Measurements from ENCODE around the gene VGLL3. TPM values are rescaled to one million over a fixed set of nuclear protein-coding genes. Genes with fewer than 3 reads are reported as not detected.
"Not testable (repeated sequence)": the region's sequence is repeated elsewhere in the genome, so short reads cannot be mapped to it uniquely, and the experiment has no call there.

The VGLL3 gene
- not detected in 2 replicates for total RNA-seq (2014; rRNA removed; shearing (Covaris generic))

DNA sequence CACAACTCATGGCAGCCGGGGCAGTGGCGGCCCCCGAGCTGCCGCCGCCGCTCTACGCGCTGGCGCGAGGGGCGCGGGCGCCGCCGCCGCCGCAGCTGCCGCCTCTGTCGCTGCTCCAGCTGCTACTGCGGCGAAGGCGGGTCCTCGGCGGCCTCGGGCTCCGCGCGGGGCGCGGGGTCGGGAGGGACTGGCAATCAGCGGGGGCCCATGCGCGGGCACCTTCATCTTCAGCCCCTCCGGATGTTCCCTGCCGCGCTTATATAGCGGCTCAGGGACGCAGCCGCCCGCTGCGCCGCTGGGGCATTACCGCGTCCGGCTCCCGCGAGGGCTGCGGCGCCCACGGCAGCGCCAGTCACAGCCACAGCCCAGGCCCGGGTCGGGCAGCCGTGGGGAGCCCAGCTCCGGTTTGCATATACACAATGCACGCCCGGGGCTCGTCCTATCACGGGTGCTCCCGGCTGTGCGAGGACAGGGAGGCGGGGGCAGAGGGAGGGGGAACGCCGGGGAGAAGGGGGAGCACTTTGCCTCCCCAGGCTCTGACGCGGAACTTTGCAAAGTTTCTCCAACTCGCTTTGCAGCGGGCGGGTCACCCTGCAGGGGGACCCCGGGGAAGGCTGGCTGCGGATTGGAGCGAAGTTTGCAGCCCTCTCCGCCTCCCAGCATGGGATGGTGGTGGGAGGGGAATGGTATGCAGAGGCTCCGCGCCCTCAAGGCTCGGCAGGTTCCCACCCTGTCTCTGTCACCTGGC is at the start of gene VGLL3:
TSS of gene VGLL3 (minus strand) at position 416 of the 748 bp plus-strand sequence. CDS start at position 10, 406 bp downstream.
- in situ Hi-C loops (cut with HindIII; ENCODE audit: low sequenced_read_pairs), result no loop called here
- DNase-seq (ENCODE audit: low spot score), result no peak

- no peak for DNase-seq (ENCODE audit: low spot score)
- in situ Hi-C loops (cut with HindIII; ENCODE audit: low sequenced_read_pairs), result no loop called here
Observed at GRCh38 chr3:87037652-87038051, 46.7 kb upstream of the VGLL3 start.

GRCh38 chr3:87036671-87037070 is 45.7 kb upstream of the VGLL3 start:
- in situ Hi-C loops (cut with HindIII; ENCODE audit: low sequenced_read_pairs), result no loop called here

GRCh38 chr3:87035339-87035738 is 44.4 kb upstream of the VGLL3 start:
- in situ Hi-C loops (cut with HindIII; ENCODE audit: low sequenced_read_pairs), result no loop called here
- DNase-seq (ENCODE audit: low spot score), result no peak

More at GRCh38 chr3:87036671-87037070, 45.7 kb upstream of the VGLL3 start:
- DNase-seq (ENCODE audit: low spot score), result no peak

DNA sequence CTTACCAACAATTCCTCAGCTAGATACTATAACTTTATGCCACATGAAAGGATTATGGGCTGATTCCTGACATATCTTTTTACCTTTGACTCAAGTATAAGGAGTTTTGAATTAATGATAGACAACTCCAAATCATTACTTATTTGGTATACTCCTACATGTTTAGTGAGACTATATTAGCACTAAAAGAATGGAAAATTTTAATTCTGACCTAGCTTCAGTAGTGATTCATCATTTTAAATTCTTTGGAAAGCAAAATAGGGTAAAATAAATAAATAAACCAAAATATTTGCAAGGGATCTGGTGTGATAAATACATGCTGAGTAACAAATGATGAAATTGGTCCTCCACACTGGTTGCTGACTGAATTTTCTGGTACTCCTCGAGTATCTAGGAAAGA is 42.3 kb upstream of the VGLL3 start:
- DNase-seq (ENCODE audit: low spot score), result no peak
- in situ Hi-C loops (cut with HindIII; ENCODE audit: low sequenced_read_pairs), result no loop called here

DNA sequence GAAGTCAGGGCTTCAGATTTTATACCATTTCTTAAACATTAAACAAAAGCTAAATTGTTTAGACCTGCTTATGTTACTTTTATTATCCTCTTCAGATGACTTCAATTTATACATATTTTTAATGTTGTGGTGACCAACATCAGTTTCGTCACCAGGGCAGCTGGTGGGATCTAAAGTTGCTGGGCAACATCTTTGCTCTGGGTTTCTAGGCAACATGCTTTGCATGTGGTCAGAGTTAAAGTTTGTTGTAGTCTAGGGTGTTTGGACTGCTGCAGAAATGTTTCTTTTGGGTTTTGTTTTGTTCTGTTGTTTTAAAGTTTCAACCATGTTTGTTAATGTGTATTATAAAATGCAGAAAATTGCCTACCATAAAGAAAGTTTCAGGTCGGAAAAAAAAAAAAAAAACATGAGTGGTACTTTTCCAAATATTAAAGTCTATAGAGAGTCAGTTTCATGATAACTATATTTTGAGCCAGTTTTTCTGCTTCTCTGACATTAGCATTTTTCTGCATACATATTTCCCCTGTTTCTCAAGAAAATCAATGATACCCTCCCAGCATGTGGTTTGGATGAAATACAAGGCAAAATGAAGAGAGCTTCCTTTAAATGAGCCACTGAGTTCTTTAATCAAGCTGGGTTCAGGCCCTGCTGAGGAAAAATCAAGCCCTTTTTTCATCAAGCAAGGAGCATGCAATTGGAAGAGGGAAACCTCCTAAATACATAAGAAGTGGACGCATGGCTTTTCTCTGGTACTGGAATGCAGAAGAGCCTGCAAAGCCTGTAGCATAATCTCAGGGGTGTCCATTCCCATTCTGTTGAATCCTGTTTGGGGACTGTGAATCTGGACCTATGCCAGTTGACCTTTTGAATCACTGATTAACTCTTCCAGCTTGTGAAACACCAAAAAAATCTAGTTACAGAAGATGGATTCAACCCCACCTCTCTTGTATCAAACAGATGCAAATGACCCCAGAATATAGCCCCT is 35.0 kb upstream of the VGLL3 start:
- no peak for DNase-seq (ENCODE audit: low spot score)
- in situ Hi-C loops (cut with HindIII; ENCODE audit: low sequenced_read_pairs), result no loop called here

- DNase-seq (ENCODE audit: low spot score); in situ Hi-C loops (cut with HindIII; ENCODE audit: low sequenced_read_pairs): not testable (repeated sequence)
Observed at GRCh38 chr3:87017370-87017769, 26.4 kb upstream of the VGLL3 start.

GRCh38 chr3:87009271-87009670 is 18.3 kb upstream of the VGLL3 start:
- in situ Hi-C loops (cut with HindIII; ENCODE audit: low sequenced_read_pairs), result no loop called here
- no peak for DNase-seq (ENCODE audit: low spot score)

DNA sequence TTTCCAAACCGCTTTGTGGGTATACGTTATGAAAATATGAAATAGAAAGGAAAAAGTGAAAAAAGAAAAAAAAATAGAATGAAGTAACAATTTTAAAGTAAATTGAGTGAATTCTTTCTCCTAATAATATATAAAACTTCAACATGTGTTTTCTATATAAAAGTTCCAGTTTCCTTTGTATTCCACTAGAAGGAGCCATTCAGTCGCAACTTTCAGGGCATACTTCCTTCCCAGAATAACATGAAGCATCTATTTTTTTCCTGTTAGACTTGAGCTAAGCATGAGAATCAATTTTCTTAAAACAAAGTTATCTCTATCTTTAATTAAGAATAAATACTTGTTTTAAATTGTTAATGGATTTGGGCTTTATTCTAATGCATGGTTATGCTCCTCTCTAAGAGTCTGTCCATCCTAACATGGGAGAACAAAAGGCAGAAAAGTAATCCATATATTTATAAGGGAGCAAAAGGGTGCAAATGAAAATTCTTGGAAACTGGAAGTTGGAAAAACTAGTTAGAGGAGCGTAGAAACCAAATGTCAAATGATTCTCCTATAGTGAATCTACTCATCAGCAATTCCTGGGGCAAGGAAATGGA is 16.0 kb upstream of the VGLL3 start:
- DNase-seq (ENCODE audit: low spot score), result no peak
- in situ Hi-C loops (cut with HindIII; ENCODE audit: low sequenced_read_pairs), result no loop called here

DNA sequence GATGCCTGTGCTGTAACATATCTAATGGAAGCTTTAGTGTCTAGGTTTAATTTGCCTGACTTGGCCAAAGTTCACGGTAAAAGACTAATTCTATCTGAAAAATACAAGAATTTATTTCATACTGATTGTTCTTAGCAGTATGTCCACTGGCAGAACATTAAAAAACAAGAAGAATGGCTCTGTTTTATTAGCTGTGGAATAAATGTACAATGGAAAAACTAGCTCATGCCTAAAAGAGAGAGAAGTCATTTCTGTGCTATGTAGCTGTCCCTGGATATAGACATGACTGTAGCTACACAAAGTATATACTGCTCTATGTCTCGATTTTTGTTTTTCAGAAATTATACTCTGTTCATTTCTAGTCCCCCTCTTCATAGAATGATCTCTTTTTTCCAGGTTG is 13.9 kb upstream of the VGLL3 start:
- no peak for DNase-seq (ENCODE audit: low spot score)
- in situ Hi-C loops (cut with HindIII; ENCODE audit: low sequenced_read_pairs), result no loop called here

GRCh38 chr3:87002346-87002745 is 11.4 kb upstream of the VGLL3 start:
- in situ Hi-C loops (cut with HindIII; ENCODE audit: low sequenced_read_pairs), result no loop called here
- no peak for DNase-seq (ENCODE audit: low spot score)

- DNase-seq (ENCODE audit: low spot score), result no peak
- in situ Hi-C loops (cut with HindIII; ENCODE audit: low sequenced_read_pairs), result no loop called here
Observed at GRCh38 chr3:87001473-87002098, 10.6 kb upstream of the VGLL3 start.

DNA sequence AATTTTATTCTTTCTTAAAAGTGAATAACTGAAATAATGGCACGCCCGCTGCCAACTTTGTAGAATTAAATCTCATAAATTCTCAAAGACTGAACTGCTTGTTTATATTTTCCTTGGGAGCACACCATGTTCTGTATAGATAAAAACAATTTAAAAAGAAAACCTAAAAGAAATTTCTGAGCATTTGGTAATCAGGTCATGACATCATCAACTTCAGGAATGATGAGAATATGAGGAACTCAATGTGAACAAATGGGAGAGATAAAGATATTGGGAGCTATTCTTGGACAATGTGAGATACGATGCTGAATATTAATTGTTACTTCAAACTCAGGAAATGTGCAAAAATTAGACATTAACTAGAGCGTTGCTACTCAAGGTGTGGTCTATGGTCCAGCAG is 10.0 kb upstream of the VGLL3 start:
- DNase-seq (ENCODE audit: low spot score), result no peak
- in situ Hi-C loops (cut with HindIII; ENCODE audit: low sequenced_read_pairs), result no loop called here

DNA sequence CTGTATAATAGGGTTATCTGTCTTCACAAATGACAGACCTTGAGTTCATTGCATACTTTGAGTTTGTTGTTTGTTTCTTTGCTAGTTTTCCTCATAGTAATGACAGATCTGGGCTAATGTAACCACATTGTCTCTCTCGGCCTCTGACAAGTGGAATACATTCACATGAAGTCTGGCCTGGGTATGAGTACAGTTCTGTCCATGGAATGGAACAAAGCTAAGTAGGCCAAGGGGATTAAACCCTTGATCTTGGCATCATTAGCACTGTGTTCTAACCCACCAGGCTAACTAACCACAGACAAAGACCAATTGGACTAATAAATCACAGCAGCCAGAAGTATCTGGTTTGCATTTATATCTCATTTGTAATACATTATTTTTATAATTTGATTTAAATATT is 7.6 kb upstream of the VGLL3 start:
- no peak for DNase-seq (ENCODE audit: low spot score)
- in situ Hi-C loops (cut with HindIII; ENCODE audit: low sequenced_read_pairs), result no loop called here

DNA sequence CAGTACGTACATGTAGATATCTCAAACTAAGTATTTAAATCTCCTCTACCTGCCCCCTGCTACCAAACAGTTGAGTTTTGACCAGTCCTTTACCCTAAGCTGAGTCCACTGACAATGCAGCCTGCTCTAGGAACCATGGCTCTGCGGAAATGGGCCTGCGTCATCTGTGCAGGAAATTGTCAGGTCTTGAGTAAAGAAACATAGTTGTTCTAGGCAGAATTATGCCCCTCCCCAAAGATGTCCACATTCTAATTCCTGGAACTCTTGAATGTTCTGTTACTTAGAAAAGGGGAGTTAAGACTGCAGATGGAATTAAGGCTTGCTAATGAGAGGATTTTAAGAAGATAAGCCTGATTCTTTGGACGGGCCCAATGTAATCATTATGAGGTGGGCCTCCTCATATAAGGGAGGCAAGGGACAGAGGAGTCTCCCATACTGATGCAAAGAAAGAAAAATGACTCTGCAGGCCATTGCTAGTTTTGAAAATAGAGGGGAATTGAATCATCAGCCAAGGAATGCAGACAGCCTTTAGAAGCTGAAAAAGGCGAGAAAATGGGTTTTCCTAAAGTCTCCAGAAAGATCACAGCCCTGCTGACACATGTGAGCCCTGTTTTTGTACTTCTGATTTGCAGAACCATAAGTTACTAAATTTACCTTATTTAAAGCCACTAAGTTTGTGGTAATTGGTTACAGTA is 5.5 kb upstream of the VGLL3 start:
- no peak for DNase-seq (ENCODE audit: low spot score)
- in situ Hi-C loops (cut with HindIII; ENCODE audit: low sequenced_read_pairs), result no loop called here

- no peak for DNase-seq (ENCODE audit: low spot score)
- in situ Hi-C loops (cut with HindIII; ENCODE audit: low sequenced_read_pairs), result no loop called here
Observed at GRCh38 chr3:86995537-86995936, 4.6 kb upstream of the VGLL3 start.

DNA sequence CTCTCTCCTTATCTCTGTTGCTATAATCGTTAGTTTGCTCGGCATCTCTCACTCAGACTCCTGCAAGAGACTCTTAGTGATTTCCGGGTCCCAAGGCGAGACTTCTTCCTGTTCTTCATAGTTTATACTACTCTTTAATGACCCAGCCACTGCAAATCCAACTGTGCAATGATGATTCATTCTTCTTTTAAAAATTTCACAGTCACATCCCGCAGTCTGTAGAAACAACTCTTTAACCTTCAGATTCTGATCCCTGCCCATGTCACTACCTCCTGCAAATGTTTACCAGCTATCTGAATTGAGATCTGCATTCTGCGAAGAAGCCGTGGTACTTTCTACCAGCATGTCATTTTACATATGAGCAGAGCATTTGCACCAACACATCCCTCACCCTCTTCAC is 2.8 kb upstream of the VGLL3 start:
- no peak for DNase-seq (ENCODE audit: low spot score)
- in situ Hi-C loops (cut with HindIII; ENCODE audit: low sequenced_read_pairs), result no loop called here

DNA sequence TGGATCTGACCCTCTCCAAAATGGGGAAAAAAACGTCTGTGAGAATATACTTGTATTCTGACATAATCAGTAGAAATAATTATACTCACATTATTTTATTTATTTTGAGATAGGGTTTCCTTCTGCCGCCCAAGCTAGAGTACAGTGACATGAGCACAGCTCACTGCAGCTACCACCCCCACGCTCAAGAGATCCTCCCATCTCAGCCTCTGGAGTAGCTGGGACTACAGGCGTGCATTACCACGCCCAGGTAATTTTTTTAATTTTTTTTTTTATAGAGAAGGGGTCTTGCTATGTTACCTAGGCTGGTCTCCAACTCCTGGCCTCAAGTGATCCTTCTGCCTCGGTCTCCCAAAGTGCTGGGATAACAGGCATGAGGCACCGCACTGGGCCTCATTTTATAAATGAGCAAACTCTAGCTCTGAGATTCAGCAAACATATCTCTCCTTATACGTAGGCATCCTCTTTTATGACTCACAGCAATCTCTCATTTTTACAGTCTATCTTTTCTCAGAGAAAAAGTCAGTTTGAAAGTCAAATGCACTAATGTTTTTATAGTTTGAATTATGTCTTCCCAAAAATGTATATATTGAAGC is 989 bp upstream of the VGLL3 start:
- in situ Hi-C loops (cut with HindIII; ENCODE audit: low sequenced_read_pairs), result no loop called here
- DNase-seq (ENCODE audit: low spot score), result no peak

- no peak for DNase-seq (ENCODE audit: low spot score)
- in situ Hi-C loops (cut with HindIII; ENCODE audit: low sequenced_read_pairs), result no loop called here
Observed at GRCh38 chr3:86991482-86991815, 500 bp upstream of the VGLL3 start.

Data from G401 (cell line).